H9 (cell line): ENCODE data around the gene DLST. TPM values are rescaled to one million over a fixed set of nuclear protein-coding genes. Genes with fewer than 3 reads are reported as not detected.

ENCODE experiments used
- DNase-seq: peaks from one replicate; pipeline ENCODE4 v3.0.0-alpha.2; 2017
- H2AFZ ChIP-seq: one replicate; pipeline ENCODE4 v1.6.1; 2013; ENCODE audit warnings: mild to moderate bottlenecking, low read length, control low read depth, moderate library complexity
- H2AK5ac ChIP-seq: 2 replicates; pipeline ENCODE4 v1.6.1; 2013; ENCODE audit warnings: low read length, control low read depth, mixed read lengths; ENCODE audit not compliant: insufficient read length
- H2BK120ac ChIP-seq: one replicate; pipeline ENCODE4 v1.6.1; 2013; ENCODE audit warnings: low read depth, mild to moderate bottlenecking, low read length, control low read depth, inconsistent platforms; ENCODE audit not compliant: poor library complexity, severe bottlenecking
- H2BK12ac ChIP-seq: 2 replicates; pipeline ENCODE4 v1.6.1; 2013; ENCODE audit warnings: low read length, control low read depth, mixed read lengths, low read depth; ENCODE audit not compliant: insufficient read length
- H2BK15ac ChIP-seq: 2 replicates; pipeline ENCODE4 v1.6.1; 2013; ENCODE audit warnings: low read depth, low read length, control low read depth
- H2BK20ac ChIP-seq: one replicate; pipeline ENCODE4 v1.6.1; 2013; ENCODE audit warnings: low read depth, mild to moderate bottlenecking, low read length, control low read depth, inconsistent platforms; ENCODE audit not compliant: poor library complexity, severe bottlenecking
- H2BK5ac ChIP-seq: 2 replicates; pipeline ENCODE4 v1.6.1; 2013; ENCODE audit warnings: low read length, control low read depth, mixed read lengths; ENCODE audit not compliant: insufficient read length
- H3K14ac ChIP-seq: 2 replicates; pipeline ENCODE4 v1.6.1; 2013; ENCODE audit warnings: low read length, control low read depth; ENCODE audit not compliant: insufficient read depth
- H3K18ac ChIP-seq: 2 replicates; pipeline ENCODE4 v1.6.1; 2013; ENCODE audit warnings: low read depth, mild to moderate bottlenecking, mixed read lengths, low read length, control low read depth; ENCODE audit not compliant: insufficient read length
- H3K23ac ChIP-seq: 2 replicates; pipeline ENCODE4 v1.6.1; 2013; ENCODE audit warnings: low read length, control low read depth, mixed read lengths, low read depth; ENCODE audit not compliant: insufficient read length
- H3K23me2 ChIP-seq: 2 replicates; pipeline ENCODE4 v1.6.1; 2013; ENCODE audit warnings: low read depth, mild to moderate bottlenecking, mixed read lengths, low read length, control low read depth; ENCODE audit not compliant: insufficient read length, poor library complexity, severe bottlenecking
- H3K27ac ChIP-seq: 2 replicates; pipeline ENCODE4 v1.5.1; 2013; ENCODE audit warnings: low read length, control low read depth, mixed read lengths, low read depth; ENCODE audit not compliant: insufficient read length
- H3K27me3 ChIP-seq: 2 replicates; pipeline ENCODE4 v1.6.1; 2013; ENCODE audit warnings: low read length, control low read depth, inconsistent platforms; ENCODE audit not compliant: insufficient read depth
- H3K4ac ChIP-seq: 2 replicates; pipeline ENCODE4 v1.6.1; 2013; ENCODE audit warnings: low read depth, mild to moderate bottlenecking, control low read depth, inconsistent platforms, low read length, moderate library complexity
- H3K4me1 ChIP-seq: 2 replicates; pipeline ENCODE4 v1.6.1; 2013; ENCODE audit warnings: low read length, control low read depth, inconsistent platforms; ENCODE audit not compliant: insufficient read depth
- H3K4me2 ChIP-seq: 2 replicates; pipeline ENCODE4 v1.6.1; 2013; ENCODE audit warnings: low read length, control low read depth, mixed read lengths; ENCODE audit not compliant: insufficient read length, insufficient read depth
- H3K56ac ChIP-seq: 2 replicates; pipeline ENCODE4 v1.6.1; 2013; ENCODE audit warnings: low read depth, mild to moderate bottlenecking, mixed read lengths, low read length, control low read depth; ENCODE audit not compliant: insufficient read length
- H3K79me1 ChIP-seq: 2 replicates; pipeline ENCODE4 v1.6.1; 2013; ENCODE audit warnings: low read depth, mild to moderate bottlenecking, moderate library complexity, low read length, control low read depth, inconsistent platforms; ENCODE audit not compliant: insufficient read depth, poor library complexity, severe bottlenecking
- H3K79me2 ChIP-seq: 2 replicates; pipeline ENCODE4 v1.6.1; 2013; ENCODE audit warnings: low read length, control low read depth, inconsistent platforms; ENCODE audit not compliant: insufficient read depth
- H3K9ac ChIP-seq: 2 replicates; pipeline ENCODE4 v1.6.1; 2013; ENCODE audit warnings: low read length, control low read depth, mixed read lengths; ENCODE audit not compliant: insufficient read length; ENCODE audit errors: extremely low read depth
- H3K9me3 ChIP-seq: one replicate; pipeline ENCODE4 v1.6.1; 2013; ENCODE audit warnings: low read depth, low read length, inconsistent platforms; ENCODE audit not compliant: control insufficient read depth
- H3T11ph ChIP-seq: one replicate; pipeline ENCODE4 v1.6.1; 2013; ENCODE audit warnings: mild to moderate bottlenecking, low read length, control low read depth, inconsistent platforms
- H4K20me1 ChIP-seq: one replicate; pipeline ENCODE4 v1.6.1; 2013; ENCODE audit not compliant: control insufficient read depth, insufficient read length, insufficient read depth
- H4K5ac ChIP-seq: 2 replicates; pipeline ENCODE4 v1.6.1; 2013; ENCODE audit warnings: low read depth, mild to moderate bottlenecking, mixed read lengths, low read length, control low read depth; ENCODE audit not compliant: insufficient read length
- H4K8ac ChIP-seq: replicated peaks from 2 replicates; pipeline ENCODE4 v1.6.1; 2013; ENCODE audit warnings: low read length, control low read depth, mixed read lengths, low read depth; ENCODE audit not compliant: insufficient read length
- H4K91ac ChIP-seq: 2 replicates; pipeline ENCODE4 v1.6.1; 2013; ENCODE audit warnings: low read depth, mild to moderate bottlenecking, moderate library complexity, mixed read lengths, low read length, control low read depth; ENCODE audit not compliant: insufficient read length
- H3K27ac Mint-ChIP-seq, 3 experiments: 2 replicates in 2 of 3; 3 replicates in 1 of 3; pipeline ENCODE4 v1.8.0; 2020 to 2021; ENCODE audit warnings: mixed read lengths in 3 of 3, mild to moderate bottlenecking in 1 of 3, moderate library complexity in 1 of 3
- H3K27me3 Mint-ChIP-seq: 2 replicates; pipeline ENCODE4 v1.8.0; 2021; ENCODE audit warnings: low read depth, mild to moderate bottlenecking, moderate library complexity, mixed read lengths
- H3K36me3 Mint-ChIP-seq, 3 experiments: 2 replicates in 2 of 3; 3 replicates in 1 of 3; pipeline ENCODE4 v1.8.0; 2020 to 2021; ENCODE audit warnings: low read depth in 3 of 3, mixed read lengths in 3 of 3; ENCODE audit not compliant: insufficient read depth in 1 of 3
- H3K4me1 Mint-ChIP-seq, 2 experiments: 2 replicates each; pipeline ENCODE4 v1.8.0; 2020; ENCODE audit warnings: mixed read lengths in 2 of 2
- H3K4me3 Mint-ChIP-seq, 2 experiments: 2 replicates in 1 of 2; 3 replicates in 1 of 2; pipeline ENCODE4 v1.8.0; 2020 to 2021; ENCODE audit warnings: mild to moderate bottlenecking in 2 of 2, mixed read lengths in 2 of 2, moderate library complexity in 1 of 2
- H3K9me3 Mint-ChIP-seq, 2 experiments: 2 replicates in 1 of 2; 3 replicates in 1 of 2; pipeline ENCODE4 v1.8.0; 2020; ENCODE audit warnings: mild to moderate bottlenecking in 2 of 2, mixed read lengths in 2 of 2, moderate library complexity in 1 of 2
- WGBS: extraction: QIAGEN DNeasy Blood & Tissue Kit; methylation state at CpG from one replicate; pipeline ENCODE4 v1.1.7; 2013; ENCODE audit warnings: missing lambda C conversion rate, low lambda C conversion rate, mixed read lengths; ENCODE audit not compliant: insufficient read length; ENCODE audit errors: extremely low coverage; 5-methylcytosine and 5-hydroxymethylcytosine counted together
- total RNA-seq: library from RNA; stranded (reverse); gene quantifications from 2 replicates; pipeline ENCODE4 v1.2.1, GENCODE V29; 2021
- TF ChIP-seq, protein P1 (sequence below): fragments of 200-600 bp; sonication (generic); conservative IDR thresholded peaks from 3 replicates; pipeline ENCODE4 v1.8.0; 2021; ENCODE audit warnings: antibody characterized with exemption, mild to moderate bottlenecking

DLST gene
- total RNA-seq, 1 experiment from 2014 or later, result 116 TPM

DNA sequence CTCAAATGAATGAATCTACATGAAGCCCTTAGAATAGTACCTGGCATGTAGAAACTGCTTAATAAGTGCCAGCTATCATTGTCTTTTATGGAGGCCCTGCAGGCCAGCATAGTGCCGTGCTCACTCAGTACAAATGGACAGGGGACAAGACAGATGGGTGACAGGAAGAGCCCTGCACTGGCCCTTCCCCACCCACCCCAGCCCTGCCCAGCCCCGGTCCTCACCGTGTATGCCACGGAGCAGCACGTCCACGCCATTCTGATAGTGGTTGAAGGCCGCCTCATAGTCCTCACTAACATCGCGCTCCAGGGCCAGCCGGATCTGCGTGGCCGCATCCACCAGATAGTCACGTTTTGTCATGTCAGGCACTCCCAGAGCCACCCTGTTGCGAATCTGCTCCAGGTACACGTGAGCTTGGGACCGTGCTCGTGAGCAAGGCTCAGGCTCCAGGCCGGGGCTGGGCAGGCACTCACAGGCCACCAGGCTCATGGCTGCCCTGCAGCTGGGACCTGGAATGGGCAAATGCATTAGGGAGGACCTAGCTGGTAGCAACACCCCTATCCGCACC lies 39.4 kb downstream of the DLST start:
- H4K5ac ChIP-seq, result no peak overlapping the region
- no peaks in the 10 kb centered on the region for H3K9me3 ChIP-seq

More for the DNA sequence above, 39.4 kb downstream of the DLST start:
- H3K18ac ChIP-seq, result no peak overlapping the region
- H3K14ac ChIP-seq, result no peak overlapping the region
- H3K4ac ChIP-seq, result no peak overlapping the region
- Mint-ChIP-seq H3K27ac (no peak overlapping the region), H3K27me3 (peaks cover 8% of the 10 kb centered on the region), H3K9me3 (no peaks in the 10 kb centered on the region), H3K36me3 (peaks cover 0 to 6% (median 0%) of the 10 kb centered on the region in 3 experiments; a peak in 2 of 7 replicates), H3K4me1 (peaks cover 6 to 7% of the 10 kb centered on the region in 2 experiments; a peak in 3 of 4 replicates), H3K4me3 (no peak overlapping the region)
- H2BK20ac ChIP-seq, result no peak overlapping the region
- H3K79me2 ChIP-seq, result no peaks in the 10 kb centered on the region
- no peak overlapping the region for H4K91ac ChIP-seq
- H3K56ac ChIP-seq, result no peak overlapping the region
- H3T11ph ChIP-seq, result no peak overlapping the region
- H3K9ac ChIP-seq, result no peak overlapping the region
- WGBS, result no CpG with 5 or more reads among the region's 19 CpGs
- no peak overlapping the region for H2AK5ac ChIP-seq
- H4K8ac ChIP-seq, result no peak overlapping the region
- H2BK15ac ChIP-seq, result no peak overlapping the region
- H4K20me1 ChIP-seq, result no peaks in the 10 kb centered on the region
- no peak overlapping the region for H2AFZ ChIP-seq
- H2BK120ac ChIP-seq, result no peak overlapping the region
- peaks cover 4% of the 10 kb centered on the region for H3K23me2 ChIP-seq
- TF ChIP-seq, protein P1, sequence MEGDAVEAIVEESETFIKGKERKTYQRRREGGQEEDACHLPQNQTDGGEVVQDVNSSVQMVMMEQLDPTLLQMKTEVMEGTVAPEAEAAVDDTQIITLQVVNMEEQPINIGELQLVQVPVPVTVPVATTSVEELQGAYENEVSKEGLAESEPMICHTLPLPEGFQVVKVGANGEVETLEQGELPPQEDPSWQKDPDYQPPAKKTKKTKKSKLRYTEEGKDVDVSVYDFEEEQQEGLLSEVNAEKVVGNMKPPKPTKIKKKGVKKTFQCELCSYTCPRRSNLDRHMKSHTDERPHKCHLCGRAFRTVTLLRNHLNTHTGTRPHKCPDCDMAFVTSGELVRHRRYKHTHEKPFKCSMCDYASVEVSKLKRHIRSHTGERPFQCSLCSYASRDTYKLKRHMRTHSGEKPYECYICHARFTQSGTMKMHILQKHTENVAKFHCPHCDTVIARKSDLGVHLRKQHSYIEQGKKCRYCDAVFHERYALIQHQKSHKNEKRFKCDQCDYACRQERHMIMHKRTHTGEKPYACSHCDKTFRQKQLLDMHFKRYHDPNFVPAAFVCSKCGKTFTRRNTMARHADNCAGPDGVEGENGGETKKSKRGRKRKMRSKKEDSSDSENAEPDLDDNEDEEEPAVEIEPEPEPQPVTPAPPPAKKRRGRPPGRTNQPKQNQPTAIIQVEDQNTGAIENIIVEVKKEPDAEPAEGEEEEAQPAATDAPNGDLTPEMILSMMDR, result no peak
- DNase-seq, result no peak
- H2BK5ac ChIP-seq, result no peak overlapping the region
- no peaks in the 10 kb centered on the region for H3K79me1 ChIP-seq
- no peak overlapping the region for H3K23ac ChIP-seq
- no peak overlapping the region for H3K27ac ChIP-seq
- H3K4me2 ChIP-seq, result no peak overlapping the region
- no peaks in the 10 kb centered on the region; the same call in 1 of the 2 replicates for H3K4me1 ChIP-seq
- no peak overlapping the region for H2BK12ac ChIP-seq
- H3K27me3 ChIP-seq, result no peaks in the 10 kb centered on the region
